ENCODE measurements around the gene CEACAM4.

The CEACAM4 gene

DNA sequence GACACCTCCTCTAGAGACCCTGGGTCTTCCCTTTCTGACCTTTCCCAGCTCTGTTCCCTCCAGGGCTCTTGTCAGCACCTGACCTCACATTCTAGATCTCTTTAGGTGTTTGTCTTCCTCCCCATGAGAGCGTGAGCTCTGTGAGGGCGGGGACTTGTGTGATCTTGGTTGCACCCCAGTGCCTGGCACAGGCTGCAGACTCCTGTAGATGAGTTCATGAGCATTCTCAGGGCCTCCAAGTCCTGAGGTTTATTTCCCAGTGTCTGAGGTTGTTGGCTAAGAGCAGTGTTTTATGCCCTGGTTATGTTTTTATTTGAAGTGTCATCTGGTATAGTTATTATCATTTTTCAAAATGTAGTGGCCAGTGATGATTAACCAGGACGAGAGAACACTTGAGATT is 596 bp downstream of the CEACAM4 start:
- Histone ChIP-seq H3K36me3 (ENCODE audit: insufficient read depth, low read length) (no peaks in the 10 kb centered on the region), H3F3A (ENCODE audit: insufficient read depth, low read length) (no peaks in the 10 kb centered on the region), H3K4me3 (ENCODE audit: low read depth, low read length, poor library complexity, severe bottlenecking) (no peak overlapping the region), H2AFZ (ENCODE audit: low read length) (no peak overlapping the region), H3K9ac (ENCODE audit: low read length) (no peak overlapping the region), H3K4me2 (ENCODE audit: low read length) (no peak overlapping the region), H3K4me1 (ENCODE audit: insufficient read depth, low read length, severe bottlenecking) (no peaks in the 10 kb centered on the region), H3K9me3 (ENCODE audit: low read length) (peaks cover 10% of the 10 kb centered on the region), H3K27me3 (ENCODE audit: insufficient read depth, low read length) (no peaks in the 10 kb centered on the region; the same call in none of the 2 replicates), H3K79me2 (ENCODE audit: insufficient read depth, low read length) (no peaks in the 10 kb centered on the region), H3K27ac (ENCODE audit: low read depth, low read length, poor library complexity, severe bottlenecking) (no peak overlapping the region), H4K20me1 (ENCODE audit: insufficient read depth, low read length) (no peaks in the 10 kb centered on the region), H3K9me2 (ENCODE audit: low read depth, low read length) (no peaks in the 10 kb centered on the region)
- TF ChIP-seq, protein P1, sequence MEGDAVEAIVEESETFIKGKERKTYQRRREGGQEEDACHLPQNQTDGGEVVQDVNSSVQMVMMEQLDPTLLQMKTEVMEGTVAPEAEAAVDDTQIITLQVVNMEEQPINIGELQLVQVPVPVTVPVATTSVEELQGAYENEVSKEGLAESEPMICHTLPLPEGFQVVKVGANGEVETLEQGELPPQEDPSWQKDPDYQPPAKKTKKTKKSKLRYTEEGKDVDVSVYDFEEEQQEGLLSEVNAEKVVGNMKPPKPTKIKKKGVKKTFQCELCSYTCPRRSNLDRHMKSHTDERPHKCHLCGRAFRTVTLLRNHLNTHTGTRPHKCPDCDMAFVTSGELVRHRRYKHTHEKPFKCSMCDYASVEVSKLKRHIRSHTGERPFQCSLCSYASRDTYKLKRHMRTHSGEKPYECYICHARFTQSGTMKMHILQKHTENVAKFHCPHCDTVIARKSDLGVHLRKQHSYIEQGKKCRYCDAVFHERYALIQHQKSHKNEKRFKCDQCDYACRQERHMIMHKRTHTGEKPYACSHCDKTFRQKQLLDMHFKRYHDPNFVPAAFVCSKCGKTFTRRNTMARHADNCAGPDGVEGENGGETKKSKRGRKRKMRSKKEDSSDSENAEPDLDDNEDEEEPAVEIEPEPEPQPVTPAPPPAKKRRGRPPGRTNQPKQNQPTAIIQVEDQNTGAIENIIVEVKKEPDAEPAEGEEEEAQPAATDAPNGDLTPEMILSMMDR (IDR thresholded peaks at IDR 0.05; ENCODE audit: low read length) = no peak
- no peak for TF ChIP-seq EZH2 (IDR thresholded peaks at IDR 0.05; ENCODE audit: borderline replicate concordance, low read length)

DNA sequence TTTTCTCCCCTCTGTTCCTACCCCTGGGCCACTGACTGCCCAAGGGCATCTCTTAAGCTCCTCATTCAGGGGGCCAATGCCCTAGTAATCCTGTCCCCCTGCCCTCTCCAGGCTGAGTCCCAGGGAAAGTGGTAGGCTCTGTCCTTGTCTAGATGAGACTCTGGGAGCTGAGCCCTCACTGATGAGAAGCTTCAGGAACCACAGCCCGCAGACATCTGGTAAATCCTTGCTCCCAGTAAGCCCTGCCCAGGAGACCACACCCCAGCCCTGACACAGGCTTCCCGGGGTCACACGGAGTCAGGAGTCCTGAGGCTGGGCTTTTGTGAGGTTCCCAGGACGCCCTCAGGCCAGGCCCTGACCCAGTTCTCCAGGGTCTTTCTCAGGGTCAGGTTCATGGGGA is 1.9 kb downstream of the CEACAM4 start:
- Histone ChIP-seq H4K20me1 (ENCODE audit: insufficient read depth, low read length) (no peaks in the 10 kb centered on the region), H2AFZ (ENCODE audit: low read length) (no peak overlapping the region), H3F3A (ENCODE audit: insufficient read depth, low read length) (no peaks in the 10 kb centered on the region), H3K4me2 (ENCODE audit: low read length) (no peak overlapping the region), H3K9me3 (ENCODE audit: low read length) (no peaks in the 10 kb centered on the region; the same call in 1 of the 2 replicates), H3K9me2 (ENCODE audit: low read depth, low read length) (no peaks in the 10 kb centered on the region), H3K27me3 (ENCODE audit: insufficient read depth, low read length) (no peaks in the 10 kb centered on the region; the same call in 1 of the 2 replicates), H3K4me1 (ENCODE audit: insufficient read depth, low read length, severe bottlenecking) (no peaks in the 10 kb centered on the region), H3K9ac (ENCODE audit: low read length) (no peak overlapping the region), H3K36me3 (ENCODE audit: insufficient read depth, low read length) (no peaks in the 10 kb centered on the region), H3K4me3 (ENCODE audit: low read depth, low read length, poor library complexity, severe bottlenecking) (no peak overlapping the region), H3K27ac (ENCODE audit: low read depth, low read length, poor library complexity, severe bottlenecking) (no peak overlapping the region), H3K79me2 (ENCODE audit: insufficient read depth, low read length) (no peaks in the 10 kb centered on the region)
- TF ChIP-seq, protein P1 (IDR thresholded peaks at IDR 0.05; ENCODE audit: low read length) = no peak
- TF ChIP-seq EZH2 (IDR thresholded peaks at IDR 0.05; ENCODE audit: borderline replicate concordance, low read length) = no peak

DNA sequence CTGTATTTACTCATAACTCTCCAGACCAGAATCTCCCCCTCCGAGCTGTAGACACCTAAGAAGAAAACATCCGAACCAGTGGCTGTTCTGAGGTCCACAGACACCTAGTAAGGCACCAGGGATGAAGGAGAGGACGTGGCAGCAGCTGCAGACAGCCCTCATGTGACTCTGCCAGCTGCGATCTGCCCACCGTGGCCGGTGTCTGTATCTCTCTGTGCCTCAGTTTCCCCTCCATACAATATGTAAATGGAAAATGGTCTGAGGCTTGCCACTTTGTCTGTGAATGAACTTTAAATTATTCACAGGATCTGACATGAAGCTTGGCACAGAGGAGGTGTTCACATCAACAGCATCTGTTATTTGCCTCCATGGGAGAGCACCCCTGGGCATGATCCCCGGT is 2.4 kb downstream of the CEACAM4 start:
- H3K9ac ChIP-seq (ENCODE audit: low read length) = no peak overlapping the region
- no peak for TF ChIP-seq EZH2 (IDR thresholded peaks at IDR 0.05; ENCODE audit: borderline replicate concordance, low read length)
- TF ChIP-seq, protein P1 (IDR thresholded peaks at IDR 0.05; ENCODE audit: low read length) = no peak
- H3K9me2 ChIP-seq (ENCODE audit: low read depth, low read length) = no peaks in the 10 kb centered on the region
- H3K27ac ChIP-seq (ENCODE audit: low read depth, low read length, poor library complexity, severe bottlenecking) = no peak overlapping the region
- no peak overlapping the region for H2AFZ ChIP-seq (ENCODE audit: low read length)
- no peak overlapping the region for H3K4me2 ChIP-seq (ENCODE audit: low read length)
- H3K36me3 ChIP-seq (ENCODE audit: insufficient read depth, low read length) = no peaks in the 10 kb centered on the region
- H4K20me1 ChIP-seq (ENCODE audit: insufficient read depth, low read length) = no peaks in the 10 kb centered on the region
- no peaks in the 10 kb centered on the region; the same call in 1 of the 2 replicates for H3K27me3 ChIP-seq (ENCODE audit: insufficient read depth, low read length)
- no peak overlapping the region for H3K4me3 ChIP-seq (ENCODE audit: low read depth, low read length, poor library complexity, severe bottlenecking)
- no peaks in the 10 kb centered on the region for H3K79me2 ChIP-seq (ENCODE audit: insufficient read depth, low read length)
- no peaks in the 10 kb centered on the region for H3K9me3 ChIP-seq (ENCODE audit: low read length)
- no peaks in the 10 kb centered on the region for H3K4me1 ChIP-seq (ENCODE audit: insufficient read depth, low read length, severe bottlenecking)
- no peaks in the 10 kb centered on the region for H3F3A ChIP-seq (ENCODE audit: insufficient read depth, low read length)

Measured in OCI-LY1 (cell line).